BE2C (cell line): ENCODE results near the gene MCM5.

Experiments
- DNase-seq: peaks from one replicate; pipeline ENCODE4 v3.0.0-alpha.2; 2020
- H3K27me3 ChIP-seq: fragments of 250-450 bp; sonication (Bioruptor Pico); 2 replicates; pipeline ENCODE4 v1.5.1; 2020; ENCODE audit warnings: mild to moderate bottlenecking
- H3K36me3 ChIP-seq: fragments of 250-450 bp; sonication (Bioruptor Pico); 2 replicates; pipeline ENCODE4 v1.5.1; 2020; ENCODE audit warnings: mild to moderate bottlenecking
- H3K4me1 ChIP-seq: fragments of 250-450 bp; sonication (Bioruptor Pico); 2 replicates; pipeline ENCODE4 v1.5.1; 2020
- H3K4me3 ChIP-seq: 2 replicates; pipeline ENCODE4 v1.5.1; 2011; ENCODE audit warnings: low read depth, low read length
- H3K9me3 ChIP-seq: fragments of 250-450 bp; sonication (Bioruptor Pico); 2 replicates; pipeline ENCODE4 v1.5.1; 2020
- TF ChIP-seq, protein P1 (sequence below): IDR thresholded peaks from 2 replicates; pipeline ENCODE4 v1.5.1; 2012; ENCODE audit warnings: mild to moderate bottlenecking, low read depth, low read length

The MCM5 gene

DNA sequence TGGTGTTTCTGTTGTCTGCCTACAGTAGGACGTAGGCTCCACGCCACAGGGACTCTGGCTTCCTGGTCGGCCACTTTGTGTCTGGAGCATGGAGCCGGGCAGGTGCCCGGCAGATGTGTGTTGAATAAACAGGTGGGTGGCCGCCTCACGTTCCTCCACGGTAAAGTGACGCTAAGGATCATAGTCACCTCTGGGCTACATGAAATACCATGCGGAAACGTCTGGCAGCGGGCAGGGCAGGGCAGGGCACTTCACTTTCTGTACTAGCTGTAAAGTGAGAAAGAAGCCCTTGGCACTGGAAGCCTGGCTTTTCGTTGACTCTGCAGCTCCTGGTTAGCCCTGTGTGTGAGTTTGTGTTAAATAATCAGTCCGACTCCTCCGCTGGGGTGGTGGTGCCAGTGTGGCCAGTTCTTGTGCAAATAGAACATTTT is 52.4 kb downstream of the MCM5 start:
- TF ChIP-seq, protein P1, sequence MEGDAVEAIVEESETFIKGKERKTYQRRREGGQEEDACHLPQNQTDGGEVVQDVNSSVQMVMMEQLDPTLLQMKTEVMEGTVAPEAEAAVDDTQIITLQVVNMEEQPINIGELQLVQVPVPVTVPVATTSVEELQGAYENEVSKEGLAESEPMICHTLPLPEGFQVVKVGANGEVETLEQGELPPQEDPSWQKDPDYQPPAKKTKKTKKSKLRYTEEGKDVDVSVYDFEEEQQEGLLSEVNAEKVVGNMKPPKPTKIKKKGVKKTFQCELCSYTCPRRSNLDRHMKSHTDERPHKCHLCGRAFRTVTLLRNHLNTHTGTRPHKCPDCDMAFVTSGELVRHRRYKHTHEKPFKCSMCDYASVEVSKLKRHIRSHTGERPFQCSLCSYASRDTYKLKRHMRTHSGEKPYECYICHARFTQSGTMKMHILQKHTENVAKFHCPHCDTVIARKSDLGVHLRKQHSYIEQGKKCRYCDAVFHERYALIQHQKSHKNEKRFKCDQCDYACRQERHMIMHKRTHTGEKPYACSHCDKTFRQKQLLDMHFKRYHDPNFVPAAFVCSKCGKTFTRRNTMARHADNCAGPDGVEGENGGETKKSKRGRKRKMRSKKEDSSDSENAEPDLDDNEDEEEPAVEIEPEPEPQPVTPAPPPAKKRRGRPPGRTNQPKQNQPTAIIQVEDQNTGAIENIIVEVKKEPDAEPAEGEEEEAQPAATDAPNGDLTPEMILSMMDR = no peak
- no peak for DNase-seq

DNA sequence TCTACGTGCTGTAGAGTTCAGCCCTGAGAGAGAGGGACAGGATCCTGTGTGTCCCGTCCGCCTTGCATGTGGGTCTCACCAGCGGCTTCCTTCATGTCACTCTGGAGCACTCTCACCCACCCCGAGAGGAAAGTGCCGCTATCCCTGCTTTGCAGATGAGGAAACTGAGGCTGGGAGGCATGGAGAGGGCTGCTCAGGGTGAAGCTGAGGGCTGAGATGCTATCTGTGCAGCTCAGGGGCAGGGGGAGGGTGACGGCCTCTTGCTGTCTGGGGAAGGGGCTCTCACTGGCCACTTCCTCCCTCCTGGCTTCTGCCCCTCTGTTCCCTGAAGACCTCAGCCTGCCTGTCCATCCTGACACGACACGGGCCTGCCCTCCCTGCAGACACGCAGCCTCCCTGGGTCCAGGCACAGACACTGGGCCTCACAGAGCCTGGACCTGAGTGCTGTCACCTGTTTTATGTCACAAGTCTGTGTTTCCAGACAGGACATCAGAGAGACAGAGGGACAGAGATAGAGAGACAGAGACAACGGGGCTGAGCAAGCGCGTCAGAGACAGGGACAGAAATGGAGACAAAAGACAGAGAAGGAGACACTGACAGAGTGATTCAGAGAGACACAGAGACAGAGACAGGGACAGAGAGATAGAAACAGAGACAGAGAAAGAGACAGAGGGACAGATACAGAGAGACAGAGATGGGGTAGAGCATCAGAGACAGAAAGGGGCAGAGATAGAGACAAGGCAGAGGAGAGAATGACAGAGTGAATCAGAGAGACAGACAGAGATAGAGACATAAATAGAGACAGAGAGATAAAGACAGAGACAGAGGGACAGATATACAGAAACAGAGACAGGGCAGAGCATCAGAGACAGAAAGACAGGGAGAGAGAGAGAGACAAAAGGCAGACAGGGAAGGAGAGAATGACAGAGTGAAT is 53.1 kb downstream of the MCM5 start:
- H3K36me3 ChIP-seq = no peaks in the 10 kb centered on the region; the same call in 1 of the 2 replicates
- peak; percentile 53 for DNase-seq
- H3K4me3 ChIP-seq = no peak overlapping the region
- no peaks in the 10 kb centered on the region for H3K27me3 ChIP-seq
- H3K9me3 ChIP-seq = no peaks in the 10 kb centered on the region
- TF ChIP-seq, protein P1 = no peak
- peaks cover 25% of the 10 kb centered on the region for H3K4me1 ChIP-seq

More for the DNA sequence above, 52.4 kb downstream of the MCM5 start:
- Histone ChIP-seq H3K36me3 (no peaks in the 10 kb centered on the region; the same call in 1 of the 2 replicates), H3K9me3 (no peaks in the 10 kb centered on the region), H3K27me3 (no peaks in the 10 kb centered on the region), H3K4me3 (no peak overlapping the region), H3K4me1 (peaks cover 25% of the 10 kb centered on the region)

DNA sequence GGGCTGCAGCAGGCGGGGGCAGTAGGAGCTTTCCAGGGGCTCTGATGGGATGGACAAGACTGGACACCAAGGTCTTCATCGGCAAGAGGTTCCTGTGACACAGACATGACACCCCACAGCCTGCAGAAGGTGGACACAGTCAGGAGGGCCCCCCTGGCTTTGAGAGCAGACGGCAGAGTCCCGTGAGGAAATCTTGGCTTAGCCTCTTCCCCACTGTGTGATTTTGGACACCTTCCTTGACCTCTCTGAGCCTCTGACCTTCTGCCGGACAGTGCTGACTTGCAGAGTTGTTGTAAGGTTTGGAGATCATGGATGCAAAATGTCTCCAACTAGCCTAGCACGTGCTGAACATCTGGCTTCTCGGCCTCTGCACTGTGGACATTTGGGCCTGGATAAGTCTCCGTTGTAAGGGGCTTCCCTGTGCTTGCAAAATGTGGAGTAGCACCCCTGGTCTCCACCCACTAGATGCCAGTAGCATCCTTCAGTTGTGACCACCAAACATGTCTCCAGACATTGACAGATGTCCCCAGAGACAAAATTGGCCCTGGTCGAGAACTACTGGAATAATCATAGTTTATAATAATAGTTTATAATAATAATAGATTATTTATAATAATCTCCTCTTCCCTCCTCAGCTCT is 54.6 kb downstream of the MCM5 start:
- no peaks in the 10 kb centered on the region for H3K27me3 ChIP-seq
- H3K36me3 ChIP-seq = no peaks in the 10 kb centered on the region; the same call in 1 of the 2 replicates
- TF ChIP-seq, protein P1 = peak; percentile 82
- H3K9me3 ChIP-seq = no peaks in the 10 kb centered on the region
- DNase-seq = peak; percentile 65
- H3K4me1 ChIP-seq = peaks cover 25% of the 10 kb centered on the region
- no peak overlapping the region for H3K4me3 ChIP-seq

DNA sequence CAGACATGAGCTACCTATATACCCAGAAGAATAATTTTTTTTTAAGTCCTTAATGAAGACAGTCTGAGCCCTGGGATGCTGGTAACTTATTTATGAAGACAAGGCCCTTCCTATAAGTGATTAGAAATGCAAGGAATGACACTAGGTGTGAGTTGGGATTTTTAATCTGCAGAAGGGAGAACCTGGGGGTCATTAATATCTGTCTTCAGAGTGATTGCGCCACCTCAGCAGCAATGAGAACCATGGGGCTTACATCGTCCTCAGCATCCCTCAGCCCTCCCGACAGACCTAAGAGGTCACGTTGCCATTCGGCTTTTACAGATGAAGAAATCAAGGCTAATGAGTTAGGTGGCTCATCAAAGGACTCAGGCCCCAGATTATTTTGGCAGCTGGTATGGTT is 55.6 kb downstream of the MCM5 start:
- no peak overlapping the region for H3K4me3 ChIP-seq
- no peak for DNase-seq
- H3K9me3 ChIP-seq = no peaks in the 10 kb centered on the region
- H3K27me3 ChIP-seq = no peaks in the 10 kb centered on the region
- TF ChIP-seq, protein P1 = no peak
- peaks cover 25% of the 10 kb centered on the region for H3K4me1 ChIP-seq
- no peaks in the 10 kb centered on the region; the same call in 1 of the 2 replicates for H3K36me3 ChIP-seq

DNA sequence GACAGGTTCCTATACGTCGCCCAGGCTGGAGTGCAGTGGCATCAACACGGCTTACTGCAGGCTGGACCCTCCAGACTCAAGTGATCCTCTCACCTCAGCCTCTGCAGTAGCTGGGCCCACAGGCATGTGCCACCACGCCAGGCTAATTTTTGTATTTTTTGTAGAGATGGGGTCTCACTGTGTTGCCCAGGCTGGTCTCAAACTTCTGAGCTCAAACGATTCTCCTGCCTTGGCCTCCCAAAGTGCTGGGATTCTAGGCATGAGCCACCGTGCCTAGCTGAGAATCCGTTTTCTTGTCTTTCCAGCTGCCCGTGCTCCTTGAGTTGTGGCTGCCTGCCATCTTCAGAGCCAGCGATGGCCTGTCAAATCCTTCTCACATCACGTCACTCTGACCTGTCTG is 56.8 kb downstream of the MCM5 start:
- TF ChIP-seq, protein P1 = no peak
- DNase-seq = no peak
- Histone ChIP-seq H3K9me3 (no peaks in the 10 kb centered on the region), H3K27me3 (no peaks in the 10 kb centered on the region), H3K36me3 (no peaks in the 10 kb centered on the region), H3K4me1 (peaks cover 17% of the 10 kb centered on the region), H3K4me3 (no peak overlapping the region)
